DMS 273 (cell line): Measurements from ENCODE around the gene AMIGO3.
"Not testable (repeated sequence)": the region's sequence is repeated elsewhere in the genome, so short reads cannot be mapped to it uniquely, and the experiment has no call there.

ENCODE experiments used
- DNase-seq: peaks from one replicate; lab custom pipeline; 2025; ENCODE audit not compliant: unreplicated experiment; lab: John Stamatoyannopoulos, UW

Gene AMIGO3

GRCh38 chr3:49712631-49713317, 6.7 kb downstream of the AMIGO3 start:
- no peak for DNase-seq

- no peak for DNase-seq
Measured at GRCh38 chr3:49712166-49712565, 7.3 kb downstream of the AMIGO3 start.

- DNase-seq: no peak
Measured at GRCh38 chr3:49711489-49711888, 8.0 kb downstream of the AMIGO3 start.

GRCh38 chr3:49709852-49710251, 9.6 kb downstream of the AMIGO3 start:
- no peak for DNase-seq

- DNase-seq: peak; percentile 77
Measured at GRCh38 chr3:49707113-49707480, 12.4 kb downstream of the AMIGO3 start.

- no peak for DNase-seq
Measured at GRCh38 chr3:49706456-49707112, 12.9 kb downstream of the AMIGO3 start.

GRCh38 chr3:49705390-49705960, 14.0 kb downstream of the AMIGO3 start:
- DNase-seq: no peak

- DNase-seq: no peak
Measured at GRCh38 chr3:49704629-49705028, 14.9 kb downstream of the AMIGO3 start.

GRCh38 chr3:49703956-49704355, 15.5 kb downstream of the AMIGO3 start:
- no peak for DNase-seq

- DNase-seq: peak; percentile 81
Measured at GRCh38 chr3:49703443-49703927, 16.0 kb downstream of the AMIGO3 start.

GRCh38 chr3:49702672-49703071, 16.8 kb downstream of the AMIGO3 start:
- no peak for DNase-seq

- DNase-seq: peak; percentile 44
Measured at GRCh38 chr3:49701388-49702077, 18.0 kb downstream of the AMIGO3 start.

GRCh38 chr3:49700453-49701128, 18.9 kb downstream of the AMIGO3 start:
- no peak for DNase-seq

- DNase-seq: no peak
Measured at GRCh38 chr3:49700014-49700413, 19.5 kb downstream of the AMIGO3 start.

- DNase-seq: no peak
Measured at GRCh38 chr3:49699281-49699979, 20.1 kb downstream of the AMIGO3 start.

GRCh38 chr3:49695350-49696015, 24.0 kb downstream of the AMIGO3 start:
- DNase-seq: not testable (repeated sequence)

- not testable (repeated sequence) for DNase-seq
Measured at GRCh38 chr3:49694409-49695070, 24.9 kb downstream of the AMIGO3 start.

GRCh38 chr3:49691481-49691880, 28.0 kb downstream of the AMIGO3 start:
- not testable (repeated sequence) for DNase-seq

GRCh38 chr3:49690856-49691255, 28.6 kb downstream of the AMIGO3 start:
- DNase-seq: not testable (repeated sequence)
